Esophagus muscularis mucosa (tissue), 4 donors: ENCODE results near the gene POU3F3. TPM values are rescaled to one million over a fixed set of nuclear protein-coding genes. Genes with fewer than 3 reads are reported as not detected.

ENCODE experiments used
- DNase-seq: peaks from one replicate; pipeline ENCODE4 v3.0.0-alpha.2; 2017; ENCODE audit errors: extremely low spot score
- H3K27ac ChIP-seq, 4 donors: fragments of 200-600 bp; sonication (generic); replicated peaks in 1 of 4; 1 replicate in 3 of 4; 2 replicates in 1 of 4; pipeline ENCODE4 v1.5.1; 2016 to 2019; ENCODE audit warnings: mild to moderate bottlenecking in 1 of 4
- H3K27me3 ChIP-seq, 4 donors: fragments of 200-600 bp; sonication (generic); one replicate each; pipeline versions ENCODE4 v1.5.1 to v1.6.0; 2016 to 2019
- H3K36me3 ChIP-seq, 4 donors: fragments of 200-600 bp; sonication (generic); one replicate each; pipeline ENCODE4 v1.5.1; 2016 to 2019
- H3K4me1 ChIP-seq, 4 donors: fragments of 200-600 bp; sonication (generic); one replicate each; pipeline ENCODE4 v1.5.1; 2016 to 2019
- H3K4me3 ChIP-seq, 4 donors: fragments of 200-600 bp; sonication (generic); 1 replicate in 2 of 4; 2 replicates in 2 of 4; pipeline ENCODE4 v1.5.1; 2016 to 2019; ENCODE audit warnings: mild to moderate bottlenecking in 4 of 4, moderate library complexity in 1 of 4
- H3K9me3 ChIP-seq, 4 donors: fragments of 200-600 bp; sonication (generic); 1 replicate in 3 of 4; 2 replicates in 1 of 4; pipeline ENCODE4 v1.5.1; 2016 to 2019
- CTCF ChIP-seq, 3 experiments: fragments of 200-600 bp in 2 of 3; fragments of 450-650 bp in 1 of 3; sonication (generic) in 2 of 3; IDR thresholded peaks; one replicate each; pipeline ENCODE4 v1.5.1; 2017 to 2019; ENCODE audit warnings: antibody characterized with exemption in 3 of 3, mild to moderate bottlenecking in 2 of 3, moderate library complexity in 1 of 3
- EP300 ChIP-seq: sonication (generic); formaldehyde crosslinking; IDR thresholded peaks from one replicate; pipeline ENCODE4 v1.6.1; 2017; ENCODE audit warnings: antibody characterized with exemption
- POLR2A ChIP-seq: fragments of 450-650 bp; IDR thresholded peaks from one replicate; pipeline ENCODE4 v1.6.1; 2017; ENCODE audit warnings: antibody characterized with exemption, moderate library complexity, mild to moderate bottlenecking, low read depth
- POLR2AphosphoS5 ChIP-seq, 2 donors: sonication (generic); formaldehyde crosslinking; IDR thresholded peaks; one replicate each; pipeline ENCODE4 v1.6.1; 2017; ENCODE audit warnings: antibody characterized with exemption in 2 of 2
- WGBS: methylation state at CpG from one replicate; pipeline ENCODE4 v1.1.5; 2018; 5-methylcytosine and 5-hydroxymethylcytosine counted together
- intact Hi-C: fragments of 100-400 bp; cut with DNase I; formaldehyde crosslinking; loops from one replicate; pipeline ENCODE4 v1.15.1; 2023
- total RNA-seq, 4 donors: library from RNA; depleted of rRNA; stranded (reverse); fragments of >200 nt; gene quantifications; one replicate each; pipeline versions ENCODE4 v1.1.0 to v1.2.1, GENCODE V29; 2016

POU3F3 gene
- under 1 TPM in 1 of 4 donors, not detected in 3; 0.11 TPM for total RNA-seq

- WGBS: 5% methylated on average over 57 of the region's 65 CpGs
- H3K4me3 ChIP-seq: peak within 1 kb of the TSS; percentile 44 to 58 (median 48)
- peaks cover 0 to 92% (median 76%) of the 10 kb centered on the region in 4 donors for H3K27me3 ChIP-seq
- no peak within 1 kb of the TSS for H3K27ac ChIP-seq
- TF ChIP-seq POLR2A (no peak), EP300 (no peak), CTCF (IDR thresholded peaks at IDR 0.05) (no peak), POLR2AphosphoS5 (IDR thresholded peaks at IDR 0.05) (no peak)
- DNase-seq: peak; percentile 91
- no peaks in the 10 kb centered on the region for H3K9me3 ChIP-seq
- H3K4me1 ChIP-seq: peaks cover 29 to 61% (median 57%) of the 10 kb centered on the region in 4 donors
- H3K36me3 ChIP-seq: no peaks in the 10 kb centered on the region
- intact Hi-C loops: no loop called here
Measured at GRCh38 chr2:104853534-104854497, at the start of gene POU3F3. Gene POU3F3, plus strand, starts transcription at chr2:104854115. Its CDS starts 1,396 bp downstream, at chr2:104855511.

- no peak overlapping the region for H3K4me3 ChIP-seq
- 80% methylated on average over 6 of the region's 6 CpGs for WGBS
Measured at GRCh38 chr2:104804148-104804890, 49.6 kb upstream of the POU3F3 start.

GRCh38 chr2:104812286-104812685 is 41.6 kb upstream of the POU3F3 start:
- H3K27me3 ChIP-seq: peaks cover 0 to 5% (median 0%) of the 10 kb centered on the region in 4 donors
- no peak overlapping the region for H3K4me3 ChIP-seq
- intact Hi-C loops: no loop called here

More at GRCh38 chr2:104804148-104804890, 49.6 kb upstream of the POU3F3 start:
- intact Hi-C loops: no loop called here
- no peaks in the 10 kb centered on the region for H3K27me3 ChIP-seq
- H3K36me3 ChIP-seq: no peaks in the 10 kb centered on the region
- H3K27ac ChIP-seq: no peak overlapping the region
- no peaks in the 10 kb centered on the region for H3K9me3 ChIP-seq
- no peak for DNase-seq
- no peaks in the 10 kb centered on the region for H3K4me1 ChIP-seq
- TF ChIP-seq POLR2AphosphoS5 (IDR thresholded peaks at IDR 0.05): no peak
- TF ChIP-seq CTCF (IDR thresholded peaks at IDR 0.05): no peak
- no peak for TF ChIP-seq EP300
- TF ChIP-seq POLR2A: no peak

GRCh38 chr2:104816143-104816542 is 37.8 kb upstream of the POU3F3 start:
- 86% methylated on average over 5 of the region's 5 CpGs for WGBS
- H3K36me3 ChIP-seq: no peaks in the 10 kb centered on the region
- no peak for DNase-seq
- no peak overlapping the region for H3K27ac ChIP-seq
- H3K9me3 ChIP-seq: peaks cover 0 to 1% (median 0%) of the 10 kb centered on the region in 4 donors
- H3K27me3 ChIP-seq: peaks cover 0 to 27% (median 0%) of the 10 kb centered on the region in 4 donors
- no peak overlapping the region for H3K4me3 ChIP-seq
- intact Hi-C loops: no loop called here
- TF ChIP-seq POLR2A (no peak), EP300 (no peak), POLR2AphosphoS5 (IDR thresholded peaks at IDR 0.05) (no peak), CTCF (IDR thresholded peaks at IDR 0.05) (no peak)
- H3K4me1 ChIP-seq: no peaks in the 10 kb centered on the region

More at GRCh38 chr2:104812286-104812685, 41.6 kb upstream of the POU3F3 start:
- Histone ChIP-seq H3K4me1 (no peaks in the 10 kb centered on the region), H3K27ac (no peak overlapping the region), H3K36me3 (no peaks in the 10 kb centered on the region), H3K9me3 (peaks cover 0 to 8% (median 4%) of the 10 kb centered on the region in 4 donors)
- TF ChIP-seq CTCF (IDR thresholded peaks at IDR 0.05) (no peak), POLR2AphosphoS5 (IDR thresholded peaks at IDR 0.05) (no peak), POLR2A (no peak), EP300 (no peak)
- 53% methylated on average over 1 of the region's 1 CpG for WGBS
- no peak for DNase-seq
